Measurements from ENCODE around the gene NRTN.

- TF ChIP-seq CTCF (conservative IDR thresholded peaks at IDR 0.05; ENCODE audit: low read length) (no peak), EZH2phosphoT487 (IDR thresholded peaks at IDR 0.05; ENCODE audit: borderline replicate concordance) (no peak)
Measured at GRCh38 chr19:5829567-5830310, 24.9 kb downstream of the NRTN start.
